Fibroblast of skin of left biceps (primary cell): ENCODE results near the gene STS.
A peak's percentile ranks its signal among the peaks of the same experiment; 100 is the strongest.
"Not testable (repeated sequence)": the region's sequence is repeated elsewhere in the genome, so short reads cannot be mapped to it uniquely, and the experiment has no call there.

Experiments used
- DNase-seq, 2 experiments: peaks; one replicate each; pipeline ENCODE4 v3.0.0-alpha.2; 2013; ENCODE audit warnings: low read depth in 2 of 2

STS gene

GRCh38 chrX:7139202-7140081 lies 8.1 kb upstream of the STS start:
- DNase-seq = peak; percentile 68 to 76

- DNase-seq = no peak
Observed at GRCh38 chrX:7143076-7143475, 4.4 kb upstream of the STS start.

- DNase-seq = no peak
Observed at GRCh38 chrX:7143941-7144525, 3.5 kb upstream of the STS start.

GRCh38 chrX:7145454-7145853 lies 2.1 kb upstream of the STS start:
- no peak for DNase-seq

GRCh38 chrX:7146020-7146702 lies 1.4 kb upstream of the STS start:
- no peak for DNase-seq

GRCh38 chrX:7146703-7147412 lies 654 bp upstream of the STS start:
- no peak for DNase-seq

- peak; percentile 48 to 54 for DNase-seq
Observed at GRCh38 chrX:7147978-7148854, 704 bp downstream of the STS start, which contains the start of gene PUDP. Gene PUDP, minus strand, starts transcription at chrX:7148153. Its CDS starts 40 bp downstream, at chrX:7148113.

GRCh38 chrX:7149411-7149810 lies 1.9 kb downstream of the STS start:
- no peak for DNase-seq

GRCh38 chrX:7153231-7153630 lies 5.7 kb downstream of the STS start:
- no peak for DNase-seq

GRCh38 chrX:7154041-7154597 lies 6.6 kb downstream of the STS start:
- no peak for DNase-seq

GRCh38 chrX:7155163-7155562 lies 7.7 kb downstream of the STS start:
- no peak for DNase-seq

- no peak for DNase-seq
Observed at GRCh38 chrX:7156879-7157278, 9.4 kb downstream of the STS start.

- no peak for DNase-seq
Observed at GRCh38 chrX:7158468-7158990, 11.0 kb downstream of the STS start.

- DNase-seq = no peak
Observed at GRCh38 chrX:7159149-7159861, 11.8 kb downstream of the STS start.

GRCh38 chrX:7163146-7163677 lies 15.7 kb downstream of the STS start:
- no peak for DNase-seq

- no peak for DNase-seq
Observed at GRCh38 chrX:7164174-7164573, 16.7 kb downstream of the STS start.

- DNase-seq = no peak
Observed at GRCh38 chrX:7168371-7168770, 20.9 kb downstream of the STS start.

- DNase-seq = no peak
Observed at GRCh38 chrX:7169627-7170026, 22.1 kb downstream of the STS start.

GRCh38 chrX:7170898-7171297 lies 23.4 kb downstream of the STS start:
- no peak for DNase-seq

GRCh38 chrX:7178859-7179258 lies 31.3 kb downstream of the STS start:
- DNase-seq = not testable (repeated sequence)
